Stomach smooth muscle (tissue), 2 donors: Measurements from ENCODE around the gene CISH.

Source experiments
- H3K27ac ChIP-seq: one replicate; pipeline ENCODE4 v1.7.0; 2013; ENCODE audit warnings: mild to moderate bottlenecking, low read length, inconsistent platforms
- H3K27me3 ChIP-seq, 2 donors: one replicate each; pipeline ENCODE4 v1.7.0; 2013; ENCODE audit warnings: low read length in 2 of 2; ENCODE audit not compliant: insufficient read depth in 2 of 2, control insufficient read depth in 1 of 2
- H3K36me3 ChIP-seq, 2 donors: one replicate each; pipeline ENCODE4 v1.7.0; 2013; ENCODE audit warnings: low read length in 2 of 2; ENCODE audit not compliant: control insufficient read depth in 2 of 2, insufficient read depth in 2 of 2
- H3K4me1 ChIP-seq: one replicate; pipeline ENCODE4 v1.7.0; 2013; ENCODE audit warnings: low read length; ENCODE audit not compliant: control insufficient read depth, insufficient read depth
- H3K4me3 ChIP-seq, 2 donors: one replicate each; pipeline ENCODE4 v1.7.0; 2013; ENCODE audit warnings: low read length in 2 of 2
- H3K9ac ChIP-seq, 2 donors: one replicate each; pipeline ENCODE4 v1.7.0; 2013; ENCODE audit warnings: low read length in 2 of 2, mild to moderate bottlenecking in 1 of 2
- H3K9me3 ChIP-seq, 2 donors: one replicate each; pipeline ENCODE4 v1.7.0; 2013; ENCODE audit warnings: low read length in 2 of 2; ENCODE audit not compliant: control insufficient read depth in 2 of 2
- donor health status: healthy.
- donor health status: Pancreatic carcinoma.

Gene CISH

GRCh38 chr3:50637011-50637410, 25.4 kb upstream of the CISH start:
- H3K27me3 ChIP-seq: no peaks in the 10 kb centered on the region
- H3K4me1 ChIP-seq: peaks cover 7% of the 10 kb centered on the region
- H3K27ac ChIP-seq: no peak overlapping the region
- H3K9ac ChIP-seq: no peak overlapping the region
- peaks cover 6 to 9% of the 10 kb centered on the region in 2 donors for H3K36me3 ChIP-seq
- H3K9me3 ChIP-seq: no peaks in the 10 kb centered on the region
- no peak overlapping the region for H3K4me3 ChIP-seq

GRCh38 chr3:50635066-50635465, 23.5 kb upstream of the CISH start:
- H3K4me1 ChIP-seq: peaks cover 7% of the 10 kb centered on the region
- no peaks in the 10 kb centered on the region for H3K27me3 ChIP-seq
- no peak overlapping the region for H3K27ac ChIP-seq

GRCh38 chr3:50633230-50633790, 21.7 kb upstream of the CISH start:
- peaks cover 10% of the 10 kb centered on the region for H3K4me1 ChIP-seq
- no peak overlapping the region for H3K4me3 ChIP-seq
- no peak overlapping the region for H3K9ac ChIP-seq
- H3K9me3 ChIP-seq: no peaks in the 10 kb centered on the region
- H3K27me3 ChIP-seq: no peaks in the 10 kb centered on the region
- peaks cover 0 to 2% of the 10 kb centered on the region in 2 donors for H3K36me3 ChIP-seq
- H3K27ac ChIP-seq: no peak overlapping the region

More at GRCh38 chr3:50635066-50635465, 23.5 kb upstream of the CISH start:
- no peak overlapping the region for H3K9ac ChIP-seq
- no peak overlapping the region for H3K4me3 ChIP-seq
- H3K36me3 ChIP-seq: peaks cover 0 to 2% of the 10 kb centered on the region in 2 donors
- H3K9me3 ChIP-seq: no peaks in the 10 kb centered on the region

- H3K36me3 ChIP-seq: peaks cover 0 to 2% of the 10 kb centered on the region in 2 donors
- no peak overlapping the region for H3K4me3 ChIP-seq
- peaks cover 10% of the 10 kb centered on the region for H3K4me1 ChIP-seq
- H3K9ac ChIP-seq: no peak overlapping the region
- H3K9me3 ChIP-seq: no peaks in the 10 kb centered on the region
- no peaks in the 10 kb centered on the region for H3K27me3 ChIP-seq
- H3K27ac ChIP-seq: no peak overlapping the region
These were observed 20.9 kb upstream of the CISH start for GRCh38 chr3:50632450-50632849.

- Histone ChIP-seq H3K4me3 (no peak overlapping the region), H3K27me3 (no peaks in the 10 kb centered on the region), H3K36me3 (peaks cover 0 to 6% of the 10 kb centered on the region in 2 donors), H3K4me1 (peaks cover 3% of the 10 kb centered on the region), H3K9ac (no peak overlapping the region), H3K27ac (no peak overlapping the region), H3K9me3 (no peaks in the 10 kb centered on the region)
These were observed 19.3 kb upstream of the CISH start for GRCh38 chr3:50630877-50631276.

GRCh38 chr3:50630394-50630793, 18.8 kb upstream of the CISH start:
- H3K9ac ChIP-seq: no peak overlapping the region
- H3K4me1 ChIP-seq: peaks cover 3% of the 10 kb centered on the region
- H3K27ac ChIP-seq: no peak overlapping the region

GRCh38 chr3:50628601-50629000, 17.0 kb upstream of the CISH start:
- H3K4me1 ChIP-seq: peaks cover 8% of the 10 kb centered on the region
- H3K27ac ChIP-seq: no peak overlapping the region
- H3K36me3 ChIP-seq: peaks cover 0 to 4% of the 10 kb centered on the region in 2 donors
- no peaks in the 10 kb centered on the region for H3K27me3 ChIP-seq
- H3K4me3 ChIP-seq: no peak overlapping the region
- no peak overlapping the region for H3K9ac ChIP-seq
- no peaks in the 10 kb centered on the region for H3K9me3 ChIP-seq

More at GRCh38 chr3:50630394-50630793, 18.8 kb upstream of the CISH start:
- Histone ChIP-seq H3K4me3 (no peak overlapping the region), H3K27me3 (no peaks in the 10 kb centered on the region), H3K36me3 (peaks cover 0 to 6% of the 10 kb centered on the region in 2 donors), H3K9me3 (no peaks in the 10 kb centered on the region)

- H3K27me3 ChIP-seq: no peaks in the 10 kb centered on the region
- H3K9ac ChIP-seq: no peak overlapping the region
- no peak overlapping the region for H3K27ac ChIP-seq
- peaks cover 8% of the 10 kb centered on the region for H3K4me1 ChIP-seq
- peaks cover 0 to 4% of the 10 kb centered on the region in 2 donors for H3K36me3 ChIP-seq
- no peaks in the 10 kb centered on the region for H3K9me3 ChIP-seq
- no peak overlapping the region for H3K4me3 ChIP-seq
These were observed 16.0 kb upstream of the CISH start for GRCh38 chr3:50627407-50628051.

GRCh38 chr3:50626401-50626800, 14.8 kb upstream of the CISH start:
- H3K4me3 ChIP-seq: no peak overlapping the region
- no peaks in the 10 kb centered on the region for H3K9me3 ChIP-seq
- H3K27ac ChIP-seq: no peak overlapping the region
- no peaks in the 10 kb centered on the region for H3K27me3 ChIP-seq
- H3K9ac ChIP-seq: no peak overlapping the region
- peaks cover 0 to 4% of the 10 kb centered on the region in 2 donors for H3K36me3 ChIP-seq
- peaks cover 8% of the 10 kb centered on the region for H3K4me1 ChIP-seq

- Histone ChIP-seq H3K4me1 (peaks cover 8% of the 10 kb centered on the region), H3K27ac (no peak overlapping the region), H3K9ac (no peak overlapping the region), H3K36me3 (peaks cover 0 to 4% of the 10 kb centered on the region in 2 donors), H3K9me3 (no peaks in the 10 kb centered on the region), H3K4me3 (no peak overlapping the region), H3K27me3 (no peaks in the 10 kb centered on the region)
These were observed 13.9 kb upstream of the CISH start for GRCh38 chr3:50625231-50626182.
